A673 (cell line): ENCODE measurements around the gene STUB1. TPM values are rescaled to one million over a fixed set of nuclear protein-coding genes. Genes with fewer than 3 reads are reported as not detected.
A peak's percentile ranks its signal among the peaks of the same experiment; 100 is the strongest.

Experiments
- BruUV-seq: library from RNA; stranded (reverse); fragments of 400-500 nt; replicated peaks from 2 replicates; lab custom pipeline; 2021; lab: Mats Ljungman, UMichigan
- CTCF ChIA-PET: fragments of 300-600 bp; sonication (Branson Sonifier 250); formaldehyde crosslinking; loops from one replicate; lab custom pipeline; 2022; ENCODE audit warnings: antibody characterized with exemption; lab: Charles Lee
- POLR2A ChIA-PET: fragments of 300-600 bp; sonication (Branson Sonifier 250); formaldehyde crosslinking; loops from one replicate; lab custom pipeline; 2022; ENCODE audit warnings: antibody characterized with exemption; ENCODE audit not compliant: low non-redundant PET; lab: Charles Lee
- DNase-seq: peaks from one replicate; pipeline ENCODE4 v3.0.0-alpha.2; 2015; ENCODE audit warnings: low spot score
- H3K27ac ChIP-seq: fragments of 200-600 bp; sonication (generic); 2 replicates; pipeline ENCODE4 v1.5.1; 2016; ENCODE audit warnings: mixed run types, low read depth, mild to moderate bottlenecking, mixed read lengths, antibody characterized with exemption, low read length; ENCODE audit not compliant: poor library complexity, severe bottlenecking
- H3K27me3 ChIP-seq: fragments of 200-600 bp; sonication (generic); replicated peaks from 2 replicates; pipeline ENCODE4 v1.6.1; 2017; ENCODE audit warnings: mixed run types, low read depth, mild to moderate bottlenecking, mixed read lengths, antibody characterized with exemption, low read length; ENCODE audit not compliant: insufficient read depth, poor library complexity
- H3K36me3 ChIP-seq: fragments of 200-600 bp; sonication (generic); 2 replicates; pipeline ENCODE4 v1.6.1; 2016; ENCODE audit warnings: mixed run types, mild to moderate bottlenecking, mixed read lengths, antibody characterized with exemption, low read length; ENCODE audit not compliant: insufficient read depth, poor library complexity, severe bottlenecking
- H3K4me1 ChIP-seq: fragments of 200-600 bp; sonication (generic); 2 replicates; pipeline ENCODE4 v1.6.1; 2017; ENCODE audit warnings: mixed run types, mild to moderate bottlenecking, mixed read lengths, antibody characterized with exemption, low read length; ENCODE audit not compliant: insufficient read depth, poor library complexity, severe bottlenecking
- H3K4me3 ChIP-seq: fragments of 200-600 bp; sonication (generic); 2 replicates; pipeline ENCODE4 v1.5.1; 2016; ENCODE audit warnings: low read depth, mixed run types, mild to moderate bottlenecking, mixed read lengths, low read length; ENCODE audit not compliant: poor library complexity, severe bottlenecking
- H3K9me3 ChIP-seq: fragments of 200-600 bp; sonication (generic); 2 replicates; pipeline ENCODE4 v1.6.1; 2016; ENCODE audit warnings: mixed run types, low read depth, mild to moderate bottlenecking, mixed read lengths, antibody characterized with exemption, low read length; ENCODE audit not compliant: poor library complexity, severe bottlenecking
- CTCF ChIP-seq: fragments of 300-800, 200-600 bp; sonication (generic); conservative IDR thresholded peaks from 2 replicates; pipeline ENCODE4 v1.5.1; 2017; ENCODE audit warnings: low read depth, mild to moderate bottlenecking, antibody characterized with exemption, low read length, moderate library complexity, mixed read lengths
- EZH2 ChIP-seq: fragments of 200-600 bp; sonication (generic); IDR thresholded peaks from 2 replicates; pipeline ENCODE4 v1.6.1; 2017; ENCODE audit warnings: borderline replicate concordance, low read depth, mild to moderate bottlenecking, mixed read lengths, antibody characterized with exemption, low read length; ENCODE audit not compliant: poor library complexity, severe bottlenecking
- intact Hi-C: fragments of 100-400 bp; cut with micrococcal nuclease; formaldehyde crosslinking; loops from one replicate; pipeline ENCODE4 v1.10.0; 2022; ENCODE audit not compliant: unreplicated experiment
- total RNA-seq: library from RNA; stranded (reverse); gene quantifications from 2 replicates; pipeline ENCODE4 v1.2.3, GENCODE V29; 2021

STUB1 gene
- total RNA-seq, 1 experiment from 2014 or later, result 88.2 TPM

- H3K27ac ChIP-seq, result no peak overlapping the region
- H3K4me1 ChIP-seq, result no peaks in the 10 kb centered on the region
- intact Hi-C loops, result no loop called here
- no peaks in the 10 kb centered on the region for H3K36me3 ChIP-seq
- no peak overlapping the region for H3K4me3 ChIP-seq
- no peak for DNase-seq
- TF ChIP-seq EZH2, result no peak
- TF ChIP-seq CTCF, result no peak
- no TSS peak for BruUV-seq
- no peaks in the 10 kb centered on the region for H3K9me3 ChIP-seq
- ChIA-PET CTCF (interaction anchor here (0.5 kb wide), 2 partner anchors 10 to 131 kb away, joined by 3 to 4 read pairs; no protein-coding TSS in a partner anchor), POLR2A (no interaction called here)
- H3K27me3 ChIP-seq, result peaks cover 43% of the 10 kb centered on the region
Observed at GRCh38 chr16:708019-708418, 27.8 kb downstream of the STUB1 start.

- no peak for DNase-seq
- CTCF ChIA-PET, result interaction anchor here (2.2 kb wide), 1 partner anchor 11 kb away, joined by 8 read pairs; no protein-coding TSS in a partner anchor
- TF ChIP-seq EZH2, result no peak
- no peak for TF ChIP-seq CTCF
- H3K36me3 ChIP-seq, result no peaks in the 10 kb centered on the region
- H3K4me1 ChIP-seq, result no peaks in the 10 kb centered on the region
- POLR2A ChIA-PET, result interaction anchor here (0.7 kb wide), 1 partner anchor 31 kb away, joined by 4 read pairs; no protein-coding TSS in a partner anchor
- peaks cover 34% of the 10 kb centered on the region for H3K27me3 ChIP-seq
- H3K4me3 ChIP-seq, result no peak overlapping the region
- intact Hi-C loops, result no loop called here
- H3K27ac ChIP-seq, result no peak overlapping the region
- H3K9me3 ChIP-seq, result no peaks in the 10 kb centered on the region
- BruUV-seq, result no TSS peak
Observed at GRCh38 chr16:708959-709358, 28.7 kb downstream of the STUB1 start.

- peak; percentile 87 for DNase-seq
- BruUV-seq, result no TSS peak
- no peaks in the 10 kb centered on the region for H3K36me3 ChIP-seq
- peaks cover 25% of the 10 kb centered on the region for H3K27me3 ChIP-seq
- no peak overlapping the region for H3K27ac ChIP-seq
- no peak for TF ChIP-seq CTCF
- TF ChIP-seq EZH2, result no peak
- ChIA-PET POLR2A (interaction anchor here (0.7 kb wide), 1 partner anchor 30 kb away, joined by 4 read pairs; no protein-coding TSS in a partner anchor), CTCF (interaction anchor here (0.5 to 2.2 kb wide), 2 partner anchors 10 to 90 kb away, joined by 3 to 8 read pairs; no protein-coding TSS in a partner anchor)
- no peaks in the 10 kb centered on the region for H3K4me1 ChIP-seq
- no peak overlapping the region for H3K4me3 ChIP-seq
- H3K9me3 ChIP-seq, result no peaks in the 10 kb centered on the region
- intact Hi-C loops, result loop anchor here (5.0 to 10.0 kb wide), 2 partner anchors 77 to 345 kb away; partner anchors contain the start of genes CHTF18 and RPUSD1
Observed at GRCh38 chr16:709566-710499, 29.6 kb downstream of the STUB1 start.
